Hepatocyte (in vitro differentiated cells): ENCODE measurements around the gene SGTA.

Source experiments
- EZH2phosphoT487 ChIP-seq: fragments of 200-600 bp; sonication (generic); IDR thresholded peaks from one replicate; pipeline ENCODE4 v1.6.1; 2018; ENCODE audit warnings: antibody characterized with exemption, mild to moderate bottlenecking, low read depth, moderate library complexity; ENCODE audit not compliant: unreplicated experiment, severe bottlenecking
- TF ChIP-seq, protein P1 (sequence below): fragments of 200-600 bp; sonication (generic); IDR thresholded peaks from 2 replicates; pipeline ENCODE4 v1.5.1; 2016; ENCODE audit warnings: antibody characterized with exemption, mild to moderate bottlenecking; ENCODE audit not compliant: poor library complexity

DNA sequence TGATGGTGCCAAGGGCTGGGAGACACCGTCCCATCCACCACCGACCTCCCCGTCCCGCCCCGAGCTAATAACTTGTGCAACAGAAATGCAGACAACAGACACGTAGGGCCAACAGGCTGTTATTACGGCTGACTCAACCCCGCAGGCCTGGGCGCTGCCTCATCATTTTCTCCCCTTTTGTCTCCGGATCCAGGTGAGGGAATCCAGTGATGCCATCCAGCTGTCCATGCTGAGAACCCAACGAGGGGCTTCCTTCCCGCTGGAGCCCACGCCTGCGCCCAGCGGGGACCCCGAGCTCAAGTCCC is 55.5 kb downstream of the SGTA start:
- no peak for TF ChIP-seq EZH2phosphoT487
- TF ChIP-seq, protein P1, sequence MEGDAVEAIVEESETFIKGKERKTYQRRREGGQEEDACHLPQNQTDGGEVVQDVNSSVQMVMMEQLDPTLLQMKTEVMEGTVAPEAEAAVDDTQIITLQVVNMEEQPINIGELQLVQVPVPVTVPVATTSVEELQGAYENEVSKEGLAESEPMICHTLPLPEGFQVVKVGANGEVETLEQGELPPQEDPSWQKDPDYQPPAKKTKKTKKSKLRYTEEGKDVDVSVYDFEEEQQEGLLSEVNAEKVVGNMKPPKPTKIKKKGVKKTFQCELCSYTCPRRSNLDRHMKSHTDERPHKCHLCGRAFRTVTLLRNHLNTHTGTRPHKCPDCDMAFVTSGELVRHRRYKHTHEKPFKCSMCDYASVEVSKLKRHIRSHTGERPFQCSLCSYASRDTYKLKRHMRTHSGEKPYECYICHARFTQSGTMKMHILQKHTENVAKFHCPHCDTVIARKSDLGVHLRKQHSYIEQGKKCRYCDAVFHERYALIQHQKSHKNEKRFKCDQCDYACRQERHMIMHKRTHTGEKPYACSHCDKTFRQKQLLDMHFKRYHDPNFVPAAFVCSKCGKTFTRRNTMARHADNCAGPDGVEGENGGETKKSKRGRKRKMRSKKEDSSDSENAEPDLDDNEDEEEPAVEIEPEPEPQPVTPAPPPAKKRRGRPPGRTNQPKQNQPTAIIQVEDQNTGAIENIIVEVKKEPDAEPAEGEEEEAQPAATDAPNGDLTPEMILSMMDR, result no peak
